Activated gamma-delta T cell (primary cell): ENCODE data around the gene C20orf144.
"Not testable (repeated sequence)": the region's sequence is repeated elsewhere in the genome, so short reads cannot be mapped to it uniquely, and the experiment has no call there.

Experiments used
- DNase-seq: peaks from one replicate; lab custom pipeline; 2025; lab: John Stamatoyannopoulos, UW

Gene C20orf144

DNA sequence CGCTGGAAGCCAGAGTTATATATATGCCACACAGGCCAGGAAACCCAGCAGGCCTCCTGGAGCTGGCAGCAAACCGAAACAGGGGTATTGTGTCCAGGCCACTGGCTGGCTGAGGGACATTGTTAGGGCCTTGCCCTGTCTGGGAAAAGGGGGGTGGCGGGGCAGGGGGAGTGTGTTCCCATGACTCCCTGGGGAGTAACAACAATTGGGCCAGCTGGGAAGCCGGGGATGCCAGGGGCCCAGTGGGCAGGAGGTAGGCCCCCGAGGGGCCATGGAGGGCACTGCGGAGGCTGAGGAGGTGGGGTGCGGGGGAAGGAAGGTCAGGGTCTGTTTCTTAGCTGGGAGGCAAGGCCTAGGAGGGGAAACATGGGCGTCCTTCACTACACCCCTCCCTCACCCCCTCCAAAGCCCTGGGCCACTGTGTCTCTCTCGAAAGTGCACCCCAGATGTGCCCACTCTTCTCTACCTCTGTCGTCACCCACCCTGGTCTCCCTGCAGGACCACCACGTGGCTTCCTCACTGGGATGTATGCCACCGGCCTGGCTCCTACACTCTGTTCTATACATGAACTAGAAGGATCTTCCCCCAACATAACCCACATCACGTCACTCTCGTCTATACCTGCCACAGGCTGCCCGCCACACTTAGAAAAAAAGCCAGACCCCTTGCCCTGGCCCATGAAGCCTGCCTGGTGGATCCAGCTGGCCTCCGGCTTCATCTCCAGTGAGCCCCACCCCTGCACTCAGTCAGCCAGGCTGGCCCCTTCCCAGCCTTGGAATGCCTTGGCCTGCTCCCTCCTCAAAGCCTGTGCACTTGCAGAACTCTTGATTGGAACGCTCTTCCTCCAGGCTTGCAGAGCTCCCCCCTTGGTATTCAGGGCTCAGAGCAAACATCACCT, 31.9 kb downstream of the C20orf144 start:
- no peak for DNase-seq

- DNase-seq = no peak
Measured at GRCh38 chr20:33694639-33695012, 32.5 kb downstream of the C20orf144 start.

DNA sequence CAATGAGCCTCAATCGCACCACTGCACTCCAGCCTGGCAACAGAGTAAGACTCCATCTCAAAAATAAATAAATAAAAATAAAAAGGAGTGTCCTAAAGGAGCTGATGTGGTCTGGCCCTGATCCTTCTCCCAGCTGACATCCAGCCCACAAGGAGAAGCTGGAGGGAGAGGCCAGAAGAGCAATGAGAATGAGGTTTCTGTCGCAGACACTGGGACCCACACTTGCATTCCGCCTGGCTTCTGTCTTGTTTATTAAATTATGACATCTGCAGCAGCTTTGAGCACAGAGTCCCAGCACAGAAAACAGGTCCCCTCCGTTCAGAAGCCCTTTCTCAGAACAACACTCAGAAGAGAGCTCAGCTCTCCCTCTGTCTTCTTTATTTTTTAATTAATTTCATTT, 34.3 kb downstream of the C20orf144 start:
- DNase-seq = no peak

DNA sequence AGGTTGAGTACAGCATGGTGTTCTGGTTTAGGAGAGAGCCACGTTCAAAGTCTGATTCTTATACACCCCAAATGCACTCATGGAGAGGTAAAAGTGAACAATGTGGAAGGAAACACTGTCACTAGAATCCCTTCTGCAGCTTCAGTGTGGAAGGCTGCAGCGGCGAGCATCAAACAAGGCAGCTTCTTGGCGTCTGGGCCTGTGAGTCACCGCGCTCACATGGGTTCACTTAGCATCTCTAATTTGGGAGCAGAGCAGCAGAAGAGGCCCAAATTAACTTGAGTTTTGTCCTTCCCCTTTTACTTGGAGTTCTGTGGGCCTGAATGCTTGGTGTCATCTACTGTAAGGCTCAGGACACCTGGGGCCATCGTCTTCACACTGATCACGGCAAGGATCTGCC, 35.0 kb downstream of the C20orf144 start:
- DNase-seq = no peak

DNA sequence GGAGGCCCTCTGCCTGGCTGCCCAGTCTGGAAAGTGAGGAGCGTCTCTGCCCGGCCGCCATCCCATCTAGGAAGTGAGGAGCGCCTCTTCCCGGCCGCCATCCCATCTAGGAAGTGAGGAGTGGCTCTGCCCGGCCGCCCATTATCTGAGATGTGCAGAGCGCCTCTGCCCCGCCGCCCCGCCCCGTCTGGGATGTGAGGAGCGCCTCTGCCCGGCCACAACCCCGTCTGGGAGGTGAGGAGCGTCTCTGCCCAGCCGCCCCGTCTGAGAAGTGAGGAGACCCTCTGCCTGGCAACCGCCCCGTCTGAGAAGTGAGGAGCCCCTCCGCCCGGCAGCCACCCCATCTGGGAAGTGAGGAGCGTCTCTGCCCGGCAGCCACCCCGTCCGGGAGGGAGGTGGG, 36.8 kb downstream of the C20orf144 start:
- not testable (repeated sequence) for DNase-seq

- DNase-seq = not testable (repeated sequence)
Measured at GRCh38 chr20:33700696-33701441, 38.7 kb downstream of the C20orf144 start.

GRCh38 chr20:33701629-33702450, 39.7 kb downstream of the C20orf144 start:
- no peak for DNase-seq

GRCh38 chr20:33702861-33703260, 40.7 kb downstream of the C20orf144 start:
- DNase-seq = no peak

DNA sequence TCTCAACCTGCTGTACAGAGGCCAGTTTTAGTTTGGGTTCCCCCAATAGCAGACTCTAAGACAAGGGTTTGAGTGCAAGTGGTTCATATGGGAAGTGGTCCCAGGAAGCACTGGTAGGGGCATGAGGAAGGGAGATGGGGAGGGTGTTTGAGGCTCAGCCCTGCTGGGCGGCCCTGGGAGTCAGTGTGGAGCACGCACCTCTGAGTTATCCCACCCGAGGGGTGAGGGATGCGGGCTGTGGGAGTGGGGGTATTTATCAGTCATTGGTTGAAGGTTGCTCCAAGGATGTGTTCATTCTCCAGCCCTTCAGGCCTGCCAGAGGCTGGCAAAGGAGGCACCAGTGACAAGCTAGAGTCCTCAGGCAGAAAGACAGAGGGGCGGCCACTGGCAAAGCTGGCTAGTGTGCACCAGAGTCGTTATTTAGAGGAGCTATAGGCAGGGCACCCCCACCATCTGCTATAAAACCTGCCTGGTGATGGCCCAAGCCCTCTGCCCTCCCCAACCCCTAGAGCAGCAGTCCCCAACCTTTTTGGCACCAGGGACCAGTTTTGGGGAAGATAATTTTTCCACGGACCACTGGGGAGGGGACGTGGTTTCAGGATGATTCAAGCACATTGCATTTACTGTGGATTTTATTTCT, 41.5 kb downstream of the C20orf144 start:
- DNase-seq = no peak

GRCh38 chr20:33704197-33704924, 42.2 kb downstream of the C20orf144 start:
- DNase-seq = no peak

GRCh38 chr20:33707668-33708067, 45.5 kb downstream of the C20orf144 start:
- no peak for DNase-seq

DNA sequence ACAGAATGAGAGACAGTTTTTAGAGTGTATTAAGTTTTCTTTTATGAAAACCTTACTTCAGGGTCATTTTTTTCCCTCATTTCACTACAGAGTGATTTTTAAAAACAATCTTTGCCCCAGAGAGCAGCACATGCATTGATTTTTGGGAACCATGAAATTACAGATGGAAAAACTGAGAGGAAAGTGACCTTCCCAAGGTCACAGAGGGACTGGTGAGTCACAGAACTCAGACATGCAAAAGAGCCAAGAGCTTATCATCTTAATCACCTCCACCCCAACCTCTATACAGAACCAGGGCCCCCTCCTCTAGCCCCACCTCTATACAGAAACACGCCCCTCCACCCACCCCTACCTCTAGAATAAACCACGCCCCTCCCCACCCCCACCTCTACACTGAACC, 47.3 kb downstream of the C20orf144 start:
- DNase-seq = no peak

DNA sequence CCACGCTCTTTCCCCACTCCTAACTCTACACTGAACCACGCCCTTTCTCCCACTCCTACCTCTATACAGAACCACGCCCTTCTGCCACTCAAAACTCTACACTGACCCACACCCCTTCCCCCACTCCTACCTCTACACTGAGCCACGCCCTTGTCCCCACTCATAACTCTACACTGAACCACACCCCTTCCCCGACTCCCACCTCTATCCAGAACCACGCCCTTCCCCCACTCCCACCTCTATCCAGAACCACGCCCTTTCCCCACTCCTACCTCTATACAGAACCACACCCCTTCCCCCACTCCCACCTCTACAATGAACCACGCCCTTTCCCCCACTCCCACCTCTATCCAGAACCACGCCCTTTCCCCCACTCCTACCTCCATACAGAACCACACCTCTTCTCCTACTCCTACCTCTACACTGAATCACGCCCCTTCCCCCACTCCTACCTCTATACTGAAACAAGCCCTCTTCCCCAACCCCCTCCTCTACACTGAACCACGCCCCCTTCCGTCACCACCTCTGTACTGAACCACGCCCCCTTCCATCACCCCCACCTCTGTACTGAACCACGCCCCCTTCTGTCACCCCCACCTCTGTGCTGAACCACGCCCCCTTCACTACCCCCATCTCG, 47.9 kb downstream of the C20orf144 start:
- no peak for DNase-seq

DNA sequence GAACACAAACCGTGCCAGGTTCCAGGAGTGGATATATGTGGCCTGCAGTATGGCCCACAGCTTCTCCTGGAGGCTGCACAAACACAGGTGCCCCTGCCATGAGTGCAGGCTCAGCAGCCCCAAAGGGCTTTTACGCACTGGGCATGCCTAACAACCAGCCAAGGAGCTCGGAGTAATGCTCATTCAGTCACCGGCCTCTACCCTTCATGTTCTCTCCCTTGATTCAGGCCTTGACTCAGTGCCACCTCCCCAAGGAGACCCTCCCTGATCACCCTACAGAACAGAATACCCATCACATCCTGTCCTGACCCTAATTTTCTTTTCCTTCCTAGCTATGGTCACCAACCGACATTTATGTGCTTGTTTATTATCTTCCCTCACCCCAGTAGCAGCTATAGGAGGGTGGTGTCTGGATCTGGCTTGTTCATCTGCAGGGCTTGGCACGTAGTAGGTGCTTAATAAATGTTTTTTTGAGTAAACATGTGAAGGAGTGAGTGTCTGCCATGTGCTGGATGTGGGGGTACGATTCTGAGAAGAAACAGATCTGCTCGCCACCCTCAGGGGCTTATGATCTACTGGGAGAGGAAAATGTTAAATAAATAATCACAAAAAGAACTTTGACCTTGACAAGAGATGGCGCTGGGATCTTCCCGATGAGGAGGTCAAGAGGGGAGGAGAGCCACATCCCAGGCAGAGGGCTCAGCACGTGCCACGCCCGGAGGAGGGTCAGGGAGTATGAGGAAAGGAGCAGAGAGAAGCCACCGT, 48.7 kb downstream of the C20orf144 start:
- DNase-seq = no peak

DNA sequence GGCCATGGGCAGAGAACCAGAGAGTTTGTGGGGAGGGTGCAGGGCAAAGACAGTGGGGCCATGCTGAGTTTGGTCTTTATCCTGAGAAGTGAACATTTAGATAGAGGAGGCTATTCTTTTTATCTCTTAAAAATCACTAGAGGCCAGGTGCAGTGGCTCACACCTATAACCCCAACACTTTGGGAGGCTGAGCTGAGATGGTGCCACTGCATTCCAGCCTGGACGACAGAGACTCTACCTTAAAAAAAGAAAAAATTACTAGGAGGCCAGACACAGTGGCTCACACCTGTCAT, 49.3 kb downstream of the C20orf144 start:
- DNase-seq = no peak
